WERI-Rb-1 (cell line): ENCODE data around the gene BAHCC1.

Experiments used
- DNase-seq: peaks from one replicate; pipeline ENCODE4 v3.0.0-alpha.2; 2020
- H3K27ac ChIP-seq: fragments of 250-450 bp; sonication (Bioruptor Pico); 2 replicates; pipeline ENCODE4 v1.5.1; 2020; ENCODE audit warnings: mild to moderate bottlenecking, moderate library complexity
- H3K27me3 ChIP-seq: fragments of 250-450 bp; sonication (Bioruptor Pico); 2 replicates; pipeline ENCODE4 v1.5.1; 2021; ENCODE audit warnings: mild to moderate bottlenecking, low read depth, moderate library complexity; ENCODE audit not compliant: insufficient read depth, severe bottlenecking
- H3K36me3 ChIP-seq: fragments of 250-450 bp; sonication (Bioruptor Pico); 2 replicates; pipeline ENCODE4 v1.5.1; 2020; ENCODE audit warnings: mild to moderate bottlenecking, moderate library complexity
- H3K4me3 ChIP-seq: 2 replicates; pipeline ENCODE4 v1.5.1; 2011; ENCODE audit warnings: low read depth, mild to moderate bottlenecking, control low read depth, low read length
- H3K9me3 ChIP-seq: fragments of 250-450 bp; sonication (Bioruptor Pico); 2 replicates; pipeline ENCODE4 v1.5.1; 2021; ENCODE audit warnings: mild to moderate bottlenecking, moderate library complexity; ENCODE audit not compliant: severe bottlenecking
- TF ChIP-seq, protein P1 (sequence below): IDR thresholded peaks from 2 replicates; pipeline ENCODE4 v1.5.1; 2011; ENCODE audit warnings: low read depth, mild to moderate bottlenecking, control low read depth, inconsistent platforms, low read length

Gene BAHCC1

DNA sequence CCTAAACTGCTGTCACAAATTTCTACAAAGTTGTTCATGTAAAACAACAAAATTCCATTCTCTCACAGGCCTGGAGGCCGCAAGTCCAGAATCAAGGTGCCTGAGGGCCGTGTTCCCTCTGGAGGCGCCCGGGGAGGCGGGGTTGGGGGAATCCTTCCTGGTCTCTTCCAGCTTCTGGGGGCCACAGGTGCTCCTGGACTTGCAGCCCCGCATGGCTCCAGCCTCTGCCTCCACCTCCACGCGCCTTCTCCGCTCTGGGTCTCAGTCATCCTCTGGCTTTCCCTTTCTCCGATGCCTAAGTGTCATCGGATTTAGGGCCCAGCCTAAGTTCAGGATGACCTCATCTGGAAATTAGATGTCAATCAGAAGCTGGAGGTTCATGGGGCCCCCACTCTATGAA, 28.6 kb upstream of the BAHCC1 start:
- Histone ChIP-seq H3K4me3 (no peak overlapping the region), H3K27ac (no peak overlapping the region), H3K27me3 (no peaks in the 10 kb centered on the region), H3K9me3 (peaks cover 5% of the 10 kb centered on the region), H3K36me3 (no peaks in the 10 kb centered on the region)
- no peak for DNase-seq
- TF ChIP-seq, protein P1, sequence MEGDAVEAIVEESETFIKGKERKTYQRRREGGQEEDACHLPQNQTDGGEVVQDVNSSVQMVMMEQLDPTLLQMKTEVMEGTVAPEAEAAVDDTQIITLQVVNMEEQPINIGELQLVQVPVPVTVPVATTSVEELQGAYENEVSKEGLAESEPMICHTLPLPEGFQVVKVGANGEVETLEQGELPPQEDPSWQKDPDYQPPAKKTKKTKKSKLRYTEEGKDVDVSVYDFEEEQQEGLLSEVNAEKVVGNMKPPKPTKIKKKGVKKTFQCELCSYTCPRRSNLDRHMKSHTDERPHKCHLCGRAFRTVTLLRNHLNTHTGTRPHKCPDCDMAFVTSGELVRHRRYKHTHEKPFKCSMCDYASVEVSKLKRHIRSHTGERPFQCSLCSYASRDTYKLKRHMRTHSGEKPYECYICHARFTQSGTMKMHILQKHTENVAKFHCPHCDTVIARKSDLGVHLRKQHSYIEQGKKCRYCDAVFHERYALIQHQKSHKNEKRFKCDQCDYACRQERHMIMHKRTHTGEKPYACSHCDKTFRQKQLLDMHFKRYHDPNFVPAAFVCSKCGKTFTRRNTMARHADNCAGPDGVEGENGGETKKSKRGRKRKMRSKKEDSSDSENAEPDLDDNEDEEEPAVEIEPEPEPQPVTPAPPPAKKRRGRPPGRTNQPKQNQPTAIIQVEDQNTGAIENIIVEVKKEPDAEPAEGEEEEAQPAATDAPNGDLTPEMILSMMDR, result no peak

DNA sequence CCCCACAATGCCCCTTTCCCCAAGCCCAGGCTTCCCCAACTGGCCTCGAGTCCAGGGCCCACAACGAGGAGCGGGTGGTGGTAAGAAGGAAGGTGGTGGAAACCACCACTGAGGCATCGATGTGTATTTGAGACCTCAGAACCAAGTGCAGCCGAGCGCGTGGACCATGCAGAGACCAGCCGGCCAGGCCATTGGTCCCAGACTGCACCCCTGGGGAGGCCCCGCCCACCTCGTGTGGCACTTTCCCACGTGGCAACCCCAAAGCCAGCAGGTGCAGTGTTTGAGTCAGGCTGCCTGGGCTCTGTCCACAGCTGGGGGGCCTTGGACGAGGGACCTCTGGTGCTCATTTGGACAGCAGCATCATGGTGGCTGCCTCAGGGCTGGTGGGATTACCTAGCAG, 28.1 kb upstream of the BAHCC1 start:
- H3K27ac ChIP-seq, result no peak overlapping the region
- TF ChIP-seq, protein P1, result no peak
- no peaks in the 10 kb centered on the region for H3K27me3 ChIP-seq
- no peaks in the 10 kb centered on the region for H3K36me3 ChIP-seq
- H3K4me3 ChIP-seq, result no peak overlapping the region
- DNase-seq, result no peak
- peaks cover 5% of the 10 kb centered on the region for H3K9me3 ChIP-seq

DNA sequence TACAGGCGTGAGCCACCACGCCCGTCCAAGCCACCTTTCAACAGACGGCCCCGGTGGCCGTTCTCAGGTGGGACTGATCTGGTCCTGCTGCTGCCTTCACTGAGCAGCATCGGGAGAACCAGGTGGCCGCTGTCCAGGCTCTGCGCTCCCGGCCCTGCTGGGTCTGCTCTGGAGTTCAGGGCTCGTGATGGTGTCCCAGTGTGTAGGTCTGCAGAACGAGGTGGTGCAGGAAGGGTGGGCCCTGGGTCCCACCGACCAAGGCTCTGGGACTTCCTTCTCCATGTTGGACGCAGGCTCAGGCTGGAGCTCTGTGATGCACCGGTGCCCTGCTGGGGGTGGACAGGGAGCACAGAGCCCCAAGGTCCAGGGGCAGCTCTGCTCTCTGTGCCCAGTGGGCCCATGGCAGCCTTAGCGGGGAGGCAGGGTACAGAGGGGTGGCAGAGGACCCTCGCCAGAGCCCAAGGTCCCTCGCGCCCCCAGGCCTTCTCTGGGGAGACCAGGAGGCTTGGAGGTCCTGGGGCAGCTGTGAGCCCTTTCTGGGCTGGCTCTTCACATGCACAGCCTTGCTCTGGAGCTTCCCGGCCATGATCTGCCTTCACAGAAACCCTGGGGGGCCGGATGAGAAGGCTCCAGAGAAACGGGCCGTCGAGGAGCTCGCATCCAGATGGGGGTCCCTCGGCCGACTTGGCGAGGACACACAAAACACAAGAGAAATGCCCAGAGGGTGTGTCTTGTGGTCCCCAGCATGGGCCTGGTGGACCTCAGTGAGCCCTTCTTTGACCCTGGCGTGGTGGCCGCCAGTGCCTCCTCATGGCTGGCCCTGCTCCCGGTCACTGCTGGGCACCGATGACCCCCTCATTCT, 26.9 kb upstream of the BAHCC1 start:
- Histone ChIP-seq H3K4me3 (no peak overlapping the region), H3K36me3 (no peaks in the 10 kb centered on the region), H3K27me3 (no peaks in the 10 kb centered on the region), H3K9me3 (peaks cover 5% of the 10 kb centered on the region), H3K27ac (no peak overlapping the region)
- no peak for DNase-seq
- TF ChIP-seq, protein P1, result no peak

- TF ChIP-seq, protein P1, result no peak
- Histone ChIP-seq H3K4me3 (no peak overlapping the region), H3K27me3 (no peaks in the 10 kb centered on the region), H3K9me3 (peaks cover 5% of the 10 kb centered on the region), H3K36me3 (no peaks in the 10 kb centered on the region), H3K27ac (no peak overlapping the region)
- DNase-seq, result no peak
These were observed 25.0 kb upstream of the BAHCC1 start for GRCh38 chr17:81370294-81370693.

DNA sequence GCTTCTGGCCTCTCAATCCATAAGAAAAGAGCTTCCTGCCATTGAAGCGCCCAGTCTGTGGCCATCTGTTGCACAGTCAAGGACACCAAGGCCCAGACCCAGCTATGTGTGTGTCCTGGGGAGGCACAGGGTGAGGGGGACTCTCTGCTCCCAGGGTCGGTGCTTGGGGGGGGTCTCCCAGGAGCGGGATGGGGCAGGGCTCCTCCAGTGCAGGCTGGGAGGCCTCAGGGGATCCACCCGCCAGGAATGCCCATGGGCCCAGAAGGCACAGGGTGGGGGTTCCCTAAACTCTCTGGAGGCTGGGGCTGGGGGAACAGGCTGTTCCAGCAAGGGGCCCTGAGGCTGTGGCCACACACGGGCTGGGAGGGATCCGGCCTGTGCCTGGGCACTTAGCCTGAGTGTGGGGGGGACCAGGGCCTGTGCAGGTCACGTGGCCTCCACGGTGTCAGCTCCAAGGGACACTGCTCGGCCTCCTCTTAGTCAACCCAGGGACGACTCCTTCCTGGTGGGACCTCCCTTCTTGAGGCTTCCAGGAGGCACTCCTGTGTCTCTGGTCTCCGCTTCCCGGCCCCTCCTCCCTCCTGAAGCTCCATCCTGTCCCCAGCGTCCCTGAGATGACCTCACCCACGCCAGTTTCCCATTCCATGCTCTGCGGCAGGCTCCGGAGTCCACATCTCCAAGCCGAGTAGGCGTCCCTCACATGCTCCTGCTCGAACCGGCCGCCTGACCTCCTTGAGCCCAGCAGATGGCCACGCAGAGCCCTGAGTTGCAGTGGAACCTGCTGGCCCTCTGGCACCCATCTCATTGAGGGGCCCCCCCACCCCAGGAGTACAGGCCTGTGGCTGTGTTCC, 23.1 kb upstream of the BAHCC1 start:
- Histone ChIP-seq H3K27ac (peak overlapping the region; percentile 21), H3K36me3 (no peaks in the 10 kb centered on the region), H3K9me3 (peaks cover 5% of the 10 kb centered on the region), H3K4me3 (no peak overlapping the region), H3K27me3 (no peaks in the 10 kb centered on the region)
- peak; percentile 85 for DNase-seq
- TF ChIP-seq, protein P1, result peak; percentile 86
